Activated naive CD8-positive, alpha-beta T cell treated with anti-CD3 and anti-CD28 coated beads, Interleukin-2, amount 10 ng/mL, durations not matched to agents 7 days and 5 days (primary cell): ENCODE measurements around the gene ZNF581. TPM values are rescaled to one million over a fixed set of nuclear protein-coding genes. Genes with fewer than 3 reads are reported as not detected.

Experiments
- ATAC-seq: fragments of 150-1000 bp; cut with Tn5 transposase; one replicate; pipeline ENCODE4 v1.10.0; 2021; ENCODE audit warnings: low read depth, moderate library complexity
- POLR2A ChIA-PET: fragments of 350-600 bp; sonication (Branson Sonifier 250); formaldehyde crosslinking; loops from one replicate; lab custom pipeline; 2021; ENCODE audit warnings: antibody characterized with exemption; lab: Charles Lee
- DNase-seq: peaks from one replicate; pipeline ENCODE4 v3.0.0; 2021
- H3K27ac Mint-ChIP-seq: one replicate; pipeline ENCODE4 v1.8.0; 2022; ENCODE audit warnings: mild to moderate bottlenecking, mixed read lengths
- H3K27me3 Mint-ChIP-seq: one replicate; pipeline ENCODE4 v1.8.0; 2022; ENCODE audit warnings: mild to moderate bottlenecking, moderate library complexity, mixed read lengths
- H3K36me3 Mint-ChIP-seq: one replicate; pipeline ENCODE4 v1.8.0; 2021; ENCODE audit warnings: mild to moderate bottlenecking, mixed read lengths
- H3K4me1 Mint-ChIP-seq: one replicate; pipeline ENCODE4 v1.8.0; 2021; ENCODE audit warnings: mixed read lengths
- H3K4me3 Mint-ChIP-seq: one replicate; pipeline ENCODE4 v1.8.0; 2022; ENCODE audit warnings: mild to moderate bottlenecking, moderate library complexity, mixed read lengths
- H3K9me3 Mint-ChIP-seq: one replicate; pipeline ENCODE4 v1.8.0; 2021; ENCODE audit warnings: mixed read lengths
- total RNA-seq, 2 experiments: library from RNA; stranded (reverse); gene quantifications; one replicate each; pipeline ENCODE4 v1.2.3, GENCODE V29; 2021

ZNF581 gene
- total RNA-seq, 2 experiments from 2014 or later: 28.6 to 31.7 TPM

GRCh38 chr19:55658846-55659459 is 15.5 kb downstream of the ZNF581 start:
- DNase-seq (no peak), ATAC-seq (no peak)
- Mint-ChIP-seq H3K27ac (no peak overlapping the region), H3K27me3 (no peaks in the 10 kb centered on the region), H3K4me1 (peaks cover 31% of the 10 kb centered on the region), H3K4me3 (no peak overlapping the region), H3K36me3 (peaks cover 32% of the 10 kb centered on the region), H3K9me3 (no peaks in the 10 kb centered on the region)
- POLR2A ChIA-PET: no interaction called here

- no peak overlapping the region for H3K4me3 Mint-ChIP-seq
- peaks cover 32% of the 10 kb centered on the region for H3K36me3 Mint-ChIP-seq
- H3K4me1 Mint-ChIP-seq: peaks cover 31% of the 10 kb centered on the region
- H3K9me3 Mint-ChIP-seq: no peaks in the 10 kb centered on the region
- no peaks in the 10 kb centered on the region for H3K27me3 Mint-ChIP-seq
- H3K27ac Mint-ChIP-seq: peak overlapping the region; percentile 79
- ATAC-seq (no peak), DNase-seq (no peak)
- POLR2A ChIA-PET: interaction anchor here (1.2 kb wide), 1 partner anchor 13 kb away, joined by 3 read pairs; no protein-coding TSS in a partner anchor
Observed at GRCh38 chr19:55659822-55660221, 16.4 kb downstream of the ZNF581 start.

GRCh38 chr19:55660404-55660803 is 17.0 kb downstream of the ZNF581 start:
- DNase-seq (no peak), ATAC-seq (no peak)
- no peaks in the 10 kb centered on the region for H3K9me3 Mint-ChIP-seq
- H3K27me3 Mint-ChIP-seq: no peaks in the 10 kb centered on the region
- H3K36me3 Mint-ChIP-seq: peaks cover 32% of the 10 kb centered on the region
- POLR2A ChIA-PET: interaction anchor here (1.2 kb wide), 1 partner anchor 13 kb away, joined by 3 read pairs; no protein-coding TSS in a partner anchor
- H3K27ac Mint-ChIP-seq: no peak overlapping the region
- no peak overlapping the region for H3K4me3 Mint-ChIP-seq
- H3K4me1 Mint-ChIP-seq: peaks cover 31% of the 10 kb centered on the region

- H3K27ac Mint-ChIP-seq: no peak overlapping the region
Observed at GRCh38 chr19:55660991-55661390, 17.5 kb downstream of the ZNF581 start.

GRCh38 chr19:55661826-55662225 is 18.4 kb downstream of the ZNF581 start:
- H3K36me3 Mint-ChIP-seq: peaks cover 25% of the 10 kb centered on the region
- H3K27ac Mint-ChIP-seq: peak overlapping the region; percentile 17
- ATAC-seq (no peak), DNase-seq (no peak)
- H3K27me3 Mint-ChIP-seq: no peaks in the 10 kb centered on the region
- H3K4me1 Mint-ChIP-seq: peaks cover 22% of the 10 kb centered on the region
- POLR2A ChIA-PET: no interaction called here
- no peaks in the 10 kb centered on the region for H3K9me3 Mint-ChIP-seq
- H3K4me3 Mint-ChIP-seq: no peak overlapping the region

More at GRCh38 chr19:55660991-55661390, 17.5 kb downstream of the ZNF581 start:
- Mint-ChIP-seq H3K4me3 (no peak overlapping the region), H3K4me1 (peaks cover 29% of the 10 kb centered on the region), H3K9me3 (no peaks in the 10 kb centered on the region), H3K36me3 (peaks cover 29% of the 10 kb centered on the region), H3K27me3 (no peaks in the 10 kb centered on the region)
- POLR2A ChIA-PET: no interaction called here
- no peak for DNase-seq
- ATAC-seq: no peak

GRCh38 chr19:55663846-55664536 is 20.5 kb downstream of the ZNF581 start:
- POLR2A ChIA-PET: no interaction called here
- H3K27me3 Mint-ChIP-seq: no peaks in the 10 kb centered on the region
- no peak overlapping the region for H3K27ac Mint-ChIP-seq
- DNase-seq (no peak), ATAC-seq (no peak)
- H3K36me3 Mint-ChIP-seq: peaks cover 17% of the 10 kb centered on the region
- H3K9me3 Mint-ChIP-seq: no peaks in the 10 kb centered on the region
- no peak overlapping the region for H3K4me3 Mint-ChIP-seq
- H3K4me1 Mint-ChIP-seq: peaks cover 10% of the 10 kb centered on the region

GRCh38 chr19:55666343-55667005 is 23.0 kb downstream of the ZNF581 start:
- no peak overlapping the region for H3K4me3 Mint-ChIP-seq
- peaks cover 16% of the 10 kb centered on the region for H3K36me3 Mint-ChIP-seq
- no peak overlapping the region for H3K27ac Mint-ChIP-seq
- no peaks in the 10 kb centered on the region for H3K9me3 Mint-ChIP-seq
- POLR2A ChIA-PET: interaction anchor here (0.8 kb wide), 1 partner anchor 9 kb away, joined by 6 read pairs; no protein-coding TSS in a partner anchor
- DNase-seq: no peak
- no peaks in the 10 kb centered on the region for H3K27me3 Mint-ChIP-seq
- ATAC-seq: no peak
- H3K4me1 Mint-ChIP-seq: peaks cover 7% of the 10 kb centered on the region

GRCh38 chr19:55667006-55667381 is 23.5 kb downstream of the ZNF581 start:
- POLR2A ChIA-PET: interaction anchor here (0.8 kb wide), 1 partner anchor 10 kb away, joined by 6 read pairs; no protein-coding TSS in a partner anchor
- H3K4me1 Mint-ChIP-seq: peaks cover 5% of the 10 kb centered on the region

GRCh38 chr19:55667511-55667910 is 24.1 kb downstream of the ZNF581 start:
- DNase-seq (no peak), ATAC-seq (no peak)
- Mint-ChIP-seq H3K27me3 (no peaks in the 10 kb centered on the region), H3K27ac (no peak overlapping the region), H3K4me3 (no peak overlapping the region), H3K4me1 (peaks cover 4% of the 10 kb centered on the region), H3K9me3 (no peaks in the 10 kb centered on the region), H3K36me3 (peaks cover 11% of the 10 kb centered on the region)
- POLR2A ChIA-PET: no interaction called here

More at GRCh38 chr19:55667006-55667381, 23.5 kb downstream of the ZNF581 start:
- DNase-seq (no peak), ATAC-seq (no peak)
- no peak overlapping the region for H3K4me3 Mint-ChIP-seq
- no peaks in the 10 kb centered on the region for H3K27me3 Mint-ChIP-seq
- peaks cover 13% of the 10 kb centered on the region for H3K36me3 Mint-ChIP-seq
- H3K9me3 Mint-ChIP-seq: no peaks in the 10 kb centered on the region
- H3K27ac Mint-ChIP-seq: no peak overlapping the region

GRCh38 chr19:55667958-55668357 is 24.5 kb downstream of the ZNF581 start:
- Mint-ChIP-seq H3K27me3 (no peaks in the 10 kb centered on the region), H3K9me3 (no peaks in the 10 kb centered on the region), H3K4me3 (no peak overlapping the region), H3K27ac (no peak overlapping the region), H3K36me3 (peaks cover 8% of the 10 kb centered on the region), H3K4me1 (peaks cover 4% of the 10 kb centered on the region)
- DNase-seq (no peak), ATAC-seq (no peak)
- POLR2A ChIA-PET: no interaction called here

GRCh38 chr19:55668603-55669348 is 25.3 kb downstream of the ZNF581 start:
- DNase-seq: no peak
- Mint-ChIP-seq H3K36me3 (peaks cover 4% of the 10 kb centered on the region), H3K27me3 (no peaks in the 10 kb centered on the region), H3K27ac (no peak overlapping the region), H3K9me3 (no peaks in the 10 kb centered on the region), H3K4me3 (no peak overlapping the region), H3K4me1 (peaks cover 7% of the 10 kb centered on the region)
- POLR2A ChIA-PET: no interaction called here
- no peak for ATAC-seq

GRCh38 chr19:55669418-55670279 is 26.2 kb downstream of the ZNF581 start:
- H3K4me3 Mint-ChIP-seq: no peak overlapping the region
- no peaks in the 10 kb centered on the region for H3K9me3 Mint-ChIP-seq
- POLR2A ChIA-PET: no interaction called here
- ATAC-seq (no peak), DNase-seq (no peak)
- H3K27me3 Mint-ChIP-seq: no peaks in the 10 kb centered on the region
- no peak overlapping the region for H3K27ac Mint-ChIP-seq
- peaks cover 4% of the 10 kb centered on the region for H3K36me3 Mint-ChIP-seq
- H3K4me1 Mint-ChIP-seq: peaks cover 7% of the 10 kb centered on the region
